Measurements from ENCODE around the gene MED15.
"Not testable (repeated sequence)": the region's sequence is repeated elsewhere in the genome, so short reads cannot be mapped to it uniquely, and the experiment has no call there.

The MED15 gene

GRCh38 chr22:20533095-20533878 lies 25.9 kb downstream of the MED15 start:
- DNase-seq: no peak

DNA sequence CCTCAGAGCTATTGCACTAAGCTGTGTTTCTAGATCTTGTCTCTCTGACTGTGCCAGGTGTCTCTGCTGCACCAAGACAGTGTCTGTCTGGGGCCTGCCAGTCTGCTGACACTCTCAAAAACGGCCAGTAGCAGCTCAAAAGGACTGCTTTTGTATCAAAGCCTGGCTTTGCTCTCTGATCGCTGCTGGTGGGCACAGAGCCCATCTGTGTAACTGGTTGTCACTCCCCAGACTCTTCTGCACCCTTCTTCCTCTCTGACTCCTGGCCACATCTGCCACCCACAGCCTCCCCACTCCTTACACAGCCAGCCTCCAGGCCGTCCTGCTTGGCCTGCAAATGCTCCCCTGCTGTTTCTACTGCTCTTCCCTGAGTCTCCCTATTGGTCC lies 26.5 kb downstream of the MED15 start:
- no peak for DNase-seq

DNA sequence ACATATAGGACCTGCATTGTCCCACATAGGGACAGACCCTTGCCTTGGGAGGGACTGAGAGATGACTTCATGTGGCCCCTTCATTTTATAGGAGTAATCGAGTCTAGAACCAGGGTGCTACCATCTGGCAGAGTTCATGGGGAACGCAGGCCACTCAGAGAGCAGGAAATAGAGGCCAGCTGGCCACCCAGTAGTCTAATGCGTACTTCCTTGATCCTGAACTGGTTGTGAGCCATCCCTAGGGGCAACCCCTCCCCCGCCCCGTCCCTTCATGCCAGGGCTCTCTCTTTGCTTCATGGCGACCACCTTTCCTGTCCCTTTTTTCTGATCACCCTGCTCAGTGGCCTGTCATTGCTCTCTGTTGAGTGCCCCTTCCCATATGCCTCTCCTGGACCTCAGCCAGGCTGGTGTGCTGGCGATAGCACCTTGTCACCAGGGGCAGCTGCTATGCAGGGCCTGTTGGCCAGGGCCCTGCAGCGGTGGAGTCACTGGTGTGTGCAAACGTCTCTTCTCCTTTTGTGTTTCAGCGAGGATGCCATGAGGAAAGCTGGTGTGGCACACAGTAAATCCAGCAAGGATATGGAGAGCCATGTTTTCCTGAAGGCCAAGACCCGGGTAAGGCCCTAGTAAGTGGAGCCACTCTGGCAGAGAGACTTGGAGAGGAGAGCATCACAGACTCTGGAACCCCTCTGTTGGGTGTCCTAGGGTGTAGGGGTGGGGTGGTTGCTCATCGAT lies 29.3 kb downstream of the MED15 start:
- no peak for DNase-seq

GRCh38 chr22:20537325-20537756 lies 29.9 kb downstream of the MED15 start:
- no peak for DNase-seq

DNA sequence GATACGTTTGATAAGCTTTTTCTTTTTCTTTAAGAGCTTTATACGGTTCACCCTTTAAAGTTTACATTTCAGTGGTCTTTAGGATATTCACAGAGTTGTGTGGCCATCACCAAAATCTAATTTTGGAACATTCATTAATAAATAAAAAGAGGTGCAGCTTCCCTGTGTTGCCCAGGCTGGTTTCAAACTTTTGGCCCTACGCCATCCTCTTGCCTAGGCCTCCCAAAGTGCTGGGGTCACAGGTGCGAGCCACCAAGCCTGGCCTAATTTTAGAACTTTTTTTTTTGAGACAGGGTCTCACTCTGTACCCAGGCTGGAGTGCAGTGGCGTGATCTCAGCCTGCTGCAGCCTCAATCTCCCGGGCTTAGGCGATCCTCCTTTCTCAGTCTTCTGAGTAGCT lies 30.6 kb downstream of the MED15 start:
- no peak for DNase-seq

- DNase-seq: not testable (repeated sequence)
Measured at GRCh38 chr22:20538875-20539274, 31.5 kb downstream of the MED15 start.

DNA sequence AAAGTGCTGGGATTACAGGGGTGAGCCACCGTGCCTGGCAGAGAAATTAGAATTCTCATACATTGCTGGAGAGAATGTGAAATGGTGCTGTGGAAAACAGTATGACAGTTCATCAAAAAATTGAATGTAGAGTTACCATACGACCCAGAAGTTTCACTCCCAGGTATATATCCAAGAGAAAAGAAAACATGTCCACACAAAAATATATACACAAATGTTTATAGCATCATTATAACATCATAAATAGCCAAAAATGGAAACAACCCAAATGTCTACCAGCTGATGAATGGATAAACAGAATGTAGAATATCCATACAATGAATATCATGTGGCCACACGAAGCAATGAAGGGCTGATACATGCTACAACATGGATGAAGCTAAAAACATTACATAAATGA lies 34.6 kb downstream of the MED15 start:
- DNase-seq: no peak

DNA sequence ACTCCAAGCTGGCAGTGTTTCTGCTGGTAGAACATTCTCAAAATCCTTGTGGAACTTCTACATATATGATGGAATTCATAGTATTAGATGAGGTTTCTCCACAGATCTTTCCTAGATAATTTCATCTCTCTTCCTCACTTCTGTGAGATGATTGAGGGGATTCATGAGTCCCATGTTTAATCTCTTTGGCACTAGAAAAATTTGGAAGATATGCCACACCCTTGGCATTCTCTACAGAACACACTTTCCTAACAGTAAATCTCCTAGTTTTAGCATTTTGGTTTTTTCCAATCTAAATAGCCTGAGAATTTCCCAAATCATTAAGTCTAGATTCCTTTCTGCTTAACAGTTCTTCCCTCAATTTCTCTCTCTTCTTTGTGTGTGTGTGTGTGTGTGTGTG lies 35.3 kb downstream of the MED15 start:
- DNase-seq: no peak

DNA sequence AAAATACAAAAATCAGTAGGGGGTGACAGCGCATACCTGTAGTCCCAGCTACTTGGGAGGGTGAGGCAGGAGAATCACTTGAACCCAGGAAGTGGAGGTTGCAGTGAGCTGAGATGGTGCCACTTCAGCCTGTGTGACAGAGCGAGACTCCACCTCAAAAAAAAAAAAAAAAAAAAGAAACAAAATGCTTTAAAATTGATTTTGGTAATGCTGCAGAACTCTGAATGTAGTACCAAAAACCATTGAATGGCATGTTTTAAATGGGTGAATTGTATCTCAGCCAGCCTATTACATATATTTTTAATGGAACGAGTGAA lies 37.9 kb downstream of the MED15 start:
- not testable (repeated sequence) for DNase-seq

DNA sequence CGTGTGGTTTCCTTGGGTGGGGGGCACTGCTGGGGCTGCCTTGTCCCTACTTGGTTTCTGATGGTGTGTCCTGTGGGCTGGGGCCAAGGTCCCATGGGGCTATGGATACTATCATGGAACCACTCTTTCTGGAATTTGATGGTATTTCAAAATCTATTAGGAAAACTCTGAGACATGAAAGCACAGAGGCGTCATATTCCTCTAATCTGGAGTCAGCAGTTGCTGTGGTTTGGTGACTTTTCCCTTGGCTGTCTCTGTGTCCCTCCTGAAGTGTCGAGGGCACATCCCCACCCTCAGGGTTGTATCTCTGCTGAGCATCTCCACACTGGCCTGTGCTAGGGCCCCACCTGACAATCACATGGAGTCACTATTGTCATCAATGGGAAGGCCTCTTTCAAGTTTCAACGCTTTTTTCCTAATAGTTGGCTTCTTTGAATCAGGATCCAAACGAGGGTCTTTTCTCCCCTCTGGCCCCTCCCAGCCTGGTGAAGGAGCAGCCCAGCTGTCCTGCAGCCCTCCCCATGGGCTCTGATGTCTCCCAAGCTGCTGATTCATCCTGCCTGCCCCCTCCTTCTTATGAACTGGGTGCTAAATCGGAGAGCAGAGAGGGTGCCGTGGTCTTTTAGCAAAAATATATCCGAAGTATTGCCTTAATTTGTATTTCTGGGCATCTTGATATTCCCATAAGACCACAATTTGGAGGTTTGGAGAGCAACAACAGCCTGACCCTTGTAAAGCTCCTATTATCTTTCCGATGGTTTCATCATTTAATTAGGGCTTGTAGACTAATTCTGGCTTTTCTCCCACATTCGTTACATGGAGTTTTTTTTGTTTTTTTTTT lies 38.5 kb downstream of the MED15 start:
- no peak for DNase-seq

DNA sequence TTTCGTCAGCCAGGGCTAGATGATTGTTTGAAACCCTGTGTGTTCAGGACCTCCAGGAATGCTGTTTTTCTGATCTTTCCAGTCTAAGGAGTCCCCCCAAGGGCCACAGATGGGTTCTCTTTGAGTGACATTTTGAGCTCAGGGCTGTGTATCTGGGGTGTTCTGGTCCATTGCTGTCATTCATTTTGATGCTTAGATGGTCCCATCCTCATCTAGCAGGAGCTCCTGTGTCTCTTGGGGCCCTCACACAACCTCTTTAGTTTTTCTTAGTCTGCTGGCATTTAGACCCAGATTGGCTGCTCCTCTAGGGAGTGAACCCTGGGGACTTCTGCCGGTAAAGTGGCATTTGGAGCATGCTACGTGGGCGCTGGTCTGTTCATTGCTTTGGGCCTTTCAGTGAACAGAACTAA lies 39.1 kb downstream of the MED15 start:
- DNase-seq: no peak

DNA sequence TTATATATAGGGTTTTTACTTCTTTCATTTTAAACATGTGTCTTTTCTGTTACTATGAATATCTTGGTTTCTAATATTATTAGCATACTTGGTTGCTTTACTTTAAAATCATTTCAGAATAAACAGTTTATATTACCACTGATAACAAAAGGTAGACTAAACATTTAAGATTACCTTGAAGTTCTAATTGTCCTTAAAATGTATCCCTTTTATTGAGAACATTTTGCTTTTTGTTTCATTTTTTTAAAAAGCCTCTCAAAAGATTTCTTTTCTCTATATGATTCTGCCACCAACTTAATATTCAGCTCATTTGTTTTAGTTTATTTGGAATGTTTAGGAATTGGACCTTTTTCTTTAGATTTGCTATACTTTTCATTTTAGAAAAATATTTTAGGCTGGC lies 39.6 kb downstream of the MED15 start:
- no peak for DNase-seq

DNA sequence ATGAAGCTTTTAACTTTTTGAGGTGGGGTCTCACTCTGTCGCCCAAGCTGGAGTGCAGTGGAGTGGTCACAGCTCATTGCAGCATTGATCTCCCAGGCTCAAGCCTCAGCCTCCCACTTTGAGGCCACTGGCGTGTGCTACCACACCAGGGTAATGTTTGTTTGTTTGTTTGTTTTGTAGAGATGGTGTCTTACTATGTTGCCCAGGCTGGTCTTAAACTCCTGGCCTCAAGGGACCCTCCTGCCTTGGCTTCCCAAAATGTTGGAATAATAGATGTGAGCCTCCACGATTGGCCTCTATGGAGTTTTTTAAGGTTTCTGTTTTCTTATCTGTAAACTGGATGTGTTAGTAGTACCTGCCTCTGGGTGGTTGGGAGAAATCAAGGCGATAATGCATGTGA lies 41.4 kb downstream of the MED15 start:
- no peak for DNase-seq

GRCh38 chr22:20549232-20549841 lies 41.9 kb downstream of the MED15 start:
- peak in 2 of 4 experiments; percentile 36 to 42 for DNase-seq

DNA sequence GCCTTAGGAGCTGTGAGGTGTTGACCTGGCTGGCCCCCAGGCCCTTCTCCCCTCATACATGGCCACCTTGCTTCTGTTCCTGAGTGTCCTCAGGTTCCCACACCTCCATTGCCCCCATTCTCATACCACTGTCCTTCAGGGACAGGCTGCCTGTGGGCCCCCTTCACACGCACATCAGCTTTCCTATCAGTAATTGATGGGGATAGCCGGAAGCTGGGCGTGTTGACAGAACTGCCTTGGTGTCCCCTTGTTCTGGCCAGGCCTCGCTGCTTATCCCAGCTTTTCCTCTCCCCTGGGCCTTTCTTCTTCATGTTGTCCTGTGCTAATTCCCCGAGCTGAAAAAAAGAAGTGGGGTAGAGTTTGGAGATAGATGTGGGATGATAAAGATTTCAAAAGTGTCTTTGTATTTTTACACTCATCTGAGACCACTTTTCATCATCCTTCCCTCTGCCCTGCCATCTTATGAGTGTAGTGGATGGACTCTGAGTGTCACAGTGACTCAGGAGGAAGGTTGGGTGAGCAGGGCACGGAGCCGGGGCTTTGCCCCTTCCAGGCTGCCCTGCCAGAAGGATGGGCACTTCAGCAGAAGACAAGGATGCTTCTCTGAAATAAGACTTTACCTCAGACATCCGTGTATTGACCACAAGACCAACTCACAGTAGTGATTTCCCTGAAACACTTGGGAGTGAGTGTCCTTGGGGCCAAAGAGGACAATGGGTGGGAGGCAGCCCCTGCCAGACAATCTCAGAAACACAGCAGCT lies 42.8 kb downstream of the MED15 start:
- DNase-seq: no peak

GRCh38 chr22:20550851-20551744 lies 43.7 kb downstream of the MED15 start:
- DNase-seq: peak in 3 of 4 experiments; percentile 37 to 56 (median 46)

- peak; percentile 9 to 28 (median 21) for DNase-seq
Measured at GRCh38 chr22:20551805-20552442, 44.5 kb downstream of the MED15 start.

DNA sequence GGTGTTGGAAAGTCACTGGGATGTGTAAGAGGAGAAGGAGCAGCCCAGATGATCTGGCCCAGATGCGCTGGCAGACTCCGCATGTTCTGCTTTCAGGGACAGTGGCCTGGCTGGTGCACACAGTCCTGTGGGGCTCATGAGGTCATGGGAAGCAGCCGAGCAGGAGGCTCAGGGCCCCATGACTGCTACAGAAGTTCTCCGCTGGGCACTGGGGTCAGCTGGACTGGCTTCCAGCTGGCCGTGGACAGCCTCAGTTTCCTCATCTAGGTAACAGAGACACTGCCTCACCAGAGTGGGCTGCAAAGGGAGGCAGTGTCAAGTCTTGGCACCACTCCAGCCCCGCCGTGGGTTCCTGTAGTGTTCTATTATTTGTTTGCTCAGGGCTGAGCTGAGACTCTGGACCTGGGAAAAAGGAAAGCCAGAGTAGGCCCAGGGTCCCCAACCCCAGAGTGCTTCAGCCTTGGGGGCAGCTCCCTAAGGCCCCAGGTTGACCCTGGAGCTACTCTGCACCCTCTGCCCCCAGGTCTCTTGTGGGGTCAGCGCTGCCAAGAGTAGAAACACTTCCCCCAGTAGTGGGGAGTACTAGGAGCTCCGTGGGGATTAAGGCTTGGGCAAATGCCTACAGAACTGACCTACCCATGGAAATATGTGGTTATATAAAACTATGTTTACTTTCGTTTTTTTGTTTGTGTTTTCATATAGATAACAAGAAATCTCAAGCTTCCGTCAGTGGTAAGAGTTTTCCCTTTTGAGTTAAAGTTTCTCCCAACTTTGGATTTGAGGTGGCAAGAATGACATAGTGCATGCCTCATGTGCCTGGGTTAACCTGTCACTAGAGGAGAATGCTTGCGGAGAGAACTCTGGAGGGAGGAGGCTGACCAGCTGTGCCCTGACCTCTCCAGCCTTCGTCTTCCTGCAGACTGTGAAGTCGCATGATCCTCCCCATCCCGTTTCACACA lies 45.3 kb downstream of the MED15 start:
- no peak for DNase-seq

- DNase-seq: no peak
Measured at GRCh38 chr22:20553947-20554741, 46.7 kb downstream of the MED15 start.

All from activated CD4-positive, CD25-positive, alpha-beta regulatory T cell (primary cell).